Endothelial cell of umbilical vein (primary cell): ENCODE measurements around the gene RGS19. TPM values are rescaled to one million over a fixed set of nuclear protein-coding genes. Genes with fewer than 3 reads are reported as not detected.

Source experiments
- BruUV-seq: library from RNA; stranded (reverse); fragments of 400-500 nt; replicated peaks from 2 replicates; lab custom pipeline; 2021; lab: Mats Ljungman, UMichigan
- CTCF ChIA-PET: fragments of 300-600, 350-600 bp; sonication (Branson Sonifier 250); formaldehyde crosslinking; loops from one replicate; lab custom pipeline; 2021; ENCODE audit warnings: antibody characterized with exemption, inconsistent platforms; lab: Charles Lee
- POLR2A ChIA-PET: fragments of 300-600, 350-600 bp; sonication (Branson Sonifier 250); formaldehyde crosslinking; loops from one replicate; lab custom pipeline; 2021; ENCODE audit warnings: antibody characterized with exemption, inconsistent platforms; lab: Charles Lee
- DNase-seq: peaks from one replicate; pipeline ENCODE4 v3.0.0-alpha.2; 2011; ENCODE audit warnings: low read depth, low spot score
- FAIRE-seq: peaks from 2 replicates; lab custom pipeline; 2011; peaks lifted over from hg19 to GRCh38; lab: Jason Lieb, UNC
- H2AFZ ChIP-seq: 2 replicates; pipeline ENCODE4 v1.6.0; 2012; ENCODE audit warnings: low read depth, low read length, control low read depth, inconsistent platforms
- H3K27ac ChIP-seq: 2 replicates; pipeline ENCODE4 v1.5.1; 2011; ENCODE audit warnings: low read depth, mild to moderate bottlenecking, control low read depth, low read length, moderate library complexity; ENCODE audit not compliant: insufficient read depth
- H3K27me3 ChIP-seq, 2 experiments: 2 replicates each; pipeline versions ENCODE4 v1.6.0 to v1.6.1; 2011; ENCODE audit warnings: low read length in 2 of 2, mixed read lengths in 1 of 2; ENCODE audit not compliant: control insufficient read depth in 2 of 2, insufficient read depth in 2 of 2
- H3K36me3 ChIP-seq, 2 experiments: 2 replicates in 1 of 2; 3 replicates in 1 of 2; pipeline ENCODE4 v1.5.1; 2011; ENCODE audit warnings: low read length in 2 of 2, mild to moderate bottlenecking in 1 of 2, moderate library complexity in 1 of 2; ENCODE audit not compliant: control insufficient read depth in 2 of 2, insufficient read depth in 2 of 2; ENCODE audit errors: extremely low read depth in 1 of 2
- H3K4me1 ChIP-seq: 3 replicates; pipeline ENCODE4 v1.5.1; 2011; ENCODE audit warnings: mild to moderate bottlenecking, low read length; ENCODE audit not compliant: control insufficient read depth, insufficient read depth; ENCODE audit errors: extremely low read depth
- H3K4me2 ChIP-seq: 2 replicates; pipeline ENCODE4 v1.6.1; 2011; ENCODE audit warnings: low read length, control low read depth, mixed read lengths; ENCODE audit not compliant: insufficient read depth
- H3K4me3 ChIP-seq, 3 experiments: fragments of 200-600 bp in 1 of 3; sonication (generic), shearing (Covaris generic) in 1 of 3; replicated peaks in 1 of 3; 2 replicates each; pipeline ENCODE4 v1.5.1; 2011 to 2016; ENCODE audit warnings: control low read depth in 3 of 3, low read length in 3 of 3, mild to moderate bottlenecking in 2 of 3, inconsistent platforms in 1 of 3, low read depth in 1 of 3, moderate library complexity in 1 of 3; ENCODE audit not compliant: insufficient read depth in 1 of 3
- H3K79me2 ChIP-seq: 2 replicates; pipeline ENCODE4 v1.6.0; 2012; ENCODE audit warnings: low read length, inconsistent platforms; ENCODE audit not compliant: control insufficient read depth, insufficient read depth
- H3K9ac ChIP-seq: replicated peaks from 2 replicates; pipeline ENCODE3; 2011; ENCODE audit warnings: low read length, control low read depth; ENCODE audit not compliant: insufficient read depth; ENCODE audit errors: extremely low read depth
- H3K9me1 ChIP-seq: replicated peaks from 3 replicates; pipeline ENCODE4 v1.6.0; 2011; ENCODE audit warnings: mild to moderate bottlenecking, low read length; ENCODE audit not compliant: control insufficient read depth, insufficient read depth; ENCODE audit errors: extremely low read depth
- H3K9me3 ChIP-seq: replicated peaks from 2 replicates; pipeline ENCODE4 v1.5.1; 2012; ENCODE audit warnings: low read length, inconsistent platforms; ENCODE audit not compliant: control insufficient read depth, insufficient read depth
- H4K20me1 ChIP-seq: replicated peaks from 2 replicates; pipeline ENCODE3; 2011; ENCODE audit warnings: mild to moderate bottlenecking, low read length; ENCODE audit not compliant: control insufficient read depth, insufficient read depth; ENCODE audit errors: extremely low read depth
- EZH2 ChIP-seq: IDR thresholded peaks from 2 replicates; pipeline ENCODE4 v1.6.1; 2012; ENCODE audit warnings: borderline replicate concordance, low read depth, mild to moderate bottlenecking, moderate library complexity, low read length, inconsistent platforms; ENCODE audit not compliant: severe bottlenecking
- FOS ChIP-seq: IDR thresholded peaks from 2 replicates; pipeline ENCODE4 v1.6.1; 2011; ENCODE audit warnings: mild to moderate bottlenecking, low read length, moderate library complexity, borderline replicate concordance; ENCODE audit not compliant: insufficient read depth
- GATA2 ChIP-seq: IDR thresholded peaks from 2 replicates; pipeline ENCODE4 v1.7.0; 2011; ENCODE audit warnings: low read depth, mild to moderate bottlenecking, moderate library complexity, mixed read lengths, low read length; ENCODE audit not compliant: insufficient read length, insufficient read depth
- JUN ChIP-seq: IDR thresholded peaks from 2 replicates; pipeline ENCODE4 v1.6.1; 2011; ENCODE audit warnings: borderline replicate concordance, low read depth; ENCODE audit not compliant: insufficient read length, insufficient read depth
- MYC ChIP-seq: IDR thresholded peaks from one replicate; pipeline ENCODE4 v1.6.1; 2011; ENCODE audit warnings: mild to moderate bottlenecking, low read depth, low read length
- POLR2A ChIP-seq: IDR thresholded peaks from 2 replicates; pipeline ENCODE4 v1.6.1; 2012; ENCODE audit warnings: low read depth, mild to moderate bottlenecking, control low read depth, low read length
- POLR2AphosphoS5 ChIP-seq: IDR thresholded peaks from 2 replicates; pipeline ENCODE4 v1.6.1; 2012; ENCODE audit warnings: low read depth, mild to moderate bottlenecking, control low read depth, low read length, moderate library complexity; ENCODE audit not compliant: insufficient read depth
- dilution Hi-C: fragments of 300-500 bp; cut with MboI; formaldehyde crosslinking; loops from one replicate; pipeline ENCODE4 v1.15.0; 2019; ENCODE audit warnings: low sequenced_read_pairs; ENCODE audit not compliant: extremely low pct_ligation_motif_present
- intact Hi-C: fragments of 100-400 bp; cut with micrococcal nuclease; formaldehyde crosslinking; loops from one replicate; pipeline ENCODE4 v1.10.0; 2022
- polyA plus RNA-seq, 4 experiments: library from polyadenylated mRNA; depleted of rRNA in 3 of 4; stranded (reverse) in 3 of 4; unstranded in 1 of 4; fragments of >200 nt; gene quantifications; 2 replicates each; pipeline versions ENCODE4 v1.2.1 to v1.2.3, GENCODE V29; 2011 to 2012; ENCODE audit warnings: missing spikeins in 1 of 4
- total RNA-seq: library from RNA; stranded (reverse); gene quantifications from 2 replicates; pipeline ENCODE4 v1.2.3, GENCODE V29; 2021
- TF ChIP-seq, protein P1 (sequence below), 2 donors: IDR thresholded peaks; 1 replicate in 1 of 2; 2 replicates in 1 of 2; pipeline ENCODE4 v1.5.1; 2011; ENCODE audit warnings: low read length in 2 of 2, mild to moderate bottlenecking in 2 of 2, moderate library complexity in 2 of 2, control low read depth in 1 of 2, inconsistent platforms in 1 of 2, low read depth in 1 of 2; ENCODE audit not compliant: insufficient read depth in 1 of 2; ENCODE audit errors: extremely low read depth in 1 of 2
- TF ChIP-seq, protein P2 (sequence below): IDR thresholded peaks from 2 replicates; pipeline ENCODE4 v1.6.1; 2011; ENCODE audit not compliant: insufficient read depth, insufficient read length

The RGS19 gene
- total and polyA plus RNA-seq, 2 donors (not counting 3 experiments of a cell fraction or from before 2014, with no cell fraction given), result 27.8 to 33.7 TPM

DNA sequence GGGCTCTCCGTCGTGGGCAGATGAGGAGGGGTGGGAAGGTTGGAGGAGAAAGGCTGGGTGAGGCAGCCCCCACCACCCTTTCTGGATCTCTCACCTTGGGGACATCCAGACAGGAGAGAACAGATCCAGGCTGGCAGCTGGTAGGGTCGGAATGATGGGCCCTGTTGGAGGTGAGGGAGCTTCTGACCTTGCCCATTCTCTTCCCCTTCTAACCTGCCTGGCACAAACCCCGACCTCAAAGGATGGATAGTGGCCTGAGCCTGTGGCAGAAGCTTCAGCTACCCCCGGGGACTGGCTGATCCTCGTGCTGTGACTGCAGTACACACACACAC, 34.1 kb upstream of the RGS19 start:
- Histone ChIP-seq H2AFZ (no peak overlapping the region), H3K9me3 (no peaks in the 10 kb centered on the region), H3K9ac (no peak overlapping the region), H3K36me3 (no peaks in the 10 kb centered on the region), H3K9me1 (no peaks in the 10 kb centered on the region), H3K79me2 (no peaks in the 10 kb centered on the region), H4K20me1 (no peaks in the 10 kb centered on the region), H3K27ac (no peak overlapping the region), H3K4me2 (no peak overlapping the region), H3K4me3 (no peak overlapping the region), H3K4me1 (no peaks in the 10 kb centered on the region), H3K27me3 (no peaks in the 10 kb centered on the region)
- TF ChIP-seq POLR2AphosphoS5, result no peak
- no peak for TF ChIP-seq MYC
- no peak for TF ChIP-seq FOS
- TF ChIP-seq, protein P1, sequence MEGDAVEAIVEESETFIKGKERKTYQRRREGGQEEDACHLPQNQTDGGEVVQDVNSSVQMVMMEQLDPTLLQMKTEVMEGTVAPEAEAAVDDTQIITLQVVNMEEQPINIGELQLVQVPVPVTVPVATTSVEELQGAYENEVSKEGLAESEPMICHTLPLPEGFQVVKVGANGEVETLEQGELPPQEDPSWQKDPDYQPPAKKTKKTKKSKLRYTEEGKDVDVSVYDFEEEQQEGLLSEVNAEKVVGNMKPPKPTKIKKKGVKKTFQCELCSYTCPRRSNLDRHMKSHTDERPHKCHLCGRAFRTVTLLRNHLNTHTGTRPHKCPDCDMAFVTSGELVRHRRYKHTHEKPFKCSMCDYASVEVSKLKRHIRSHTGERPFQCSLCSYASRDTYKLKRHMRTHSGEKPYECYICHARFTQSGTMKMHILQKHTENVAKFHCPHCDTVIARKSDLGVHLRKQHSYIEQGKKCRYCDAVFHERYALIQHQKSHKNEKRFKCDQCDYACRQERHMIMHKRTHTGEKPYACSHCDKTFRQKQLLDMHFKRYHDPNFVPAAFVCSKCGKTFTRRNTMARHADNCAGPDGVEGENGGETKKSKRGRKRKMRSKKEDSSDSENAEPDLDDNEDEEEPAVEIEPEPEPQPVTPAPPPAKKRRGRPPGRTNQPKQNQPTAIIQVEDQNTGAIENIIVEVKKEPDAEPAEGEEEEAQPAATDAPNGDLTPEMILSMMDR (IDR thresholded peaks at IDR 0.05; ENCODE audit: extremely low read depth in 1 of 2, insufficient read depth in 1 of 2, low read depth in 1 of 2, low read length in 2 of 2), result no peak
- no peak for TF ChIP-seq GATA2
- TF ChIP-seq, protein P2, sequence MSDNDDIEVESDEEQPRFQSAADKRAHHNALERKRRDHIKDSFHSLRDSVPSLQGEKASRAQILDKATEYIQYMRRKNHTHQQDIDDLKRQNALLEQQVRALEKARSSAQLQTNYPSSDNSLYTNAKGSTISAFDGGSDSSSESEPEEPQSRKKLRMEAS, result no peak
- no peak for TF ChIP-seq POLR2A
- no peak for TF ChIP-seq EZH2
- TF ChIP-seq JUN, result no peak
- CTCF ChIA-PET, result interaction anchor here (1.0 kb wide), 1 partner anchor 11 kb away, joined by 3 read pairs; no protein-coding TSS in a partner anchor
- POLR2A ChIA-PET, result no interaction called here
- no TSS peak for BruUV-seq
- FAIRE-seq (no peak), DNase-seq (no peak)
- dilution Hi-C loops, result no loop called here
- intact Hi-C loops, result no loop called here
